CD4-positive, alpha-beta T cell (primary cell): ENCODE measurements around the gene CLCN3. TPM values are rescaled to one million over a fixed set of nuclear protein-coding genes. Genes with fewer than 3 reads are reported as not detected.
"Not testable (repeated sequence)": the region's sequence is repeated elsewhere in the genome, so short reads cannot be mapped to it uniquely, and the experiment has no call there.

Experiments
- ATAC-seq: fragments of 200-7000 bp; cut with Tn5 transposase; one replicate; pipeline ENCODE4 v1.10.0; 2022; ENCODE audit warnings: mild to moderate bottlenecking; ENCODE audit not compliant: poor library complexity
- CTCF ChIA-PET: fragments of 350-600 bp; sonication (Branson Sonifier 250); formaldehyde crosslinking; loops from one replicate; lab custom pipeline; 2021; ENCODE audit warnings: antibody characterized with exemption, inconsistent platforms; lab: Charles Lee
- POLR2A ChIA-PET: fragments of 350-600 bp; sonication (Branson Sonifier 250); formaldehyde crosslinking; loops from one replicate; lab custom pipeline; 2021; ENCODE audit warnings: antibody characterized with exemption, inconsistent platforms; lab: Charles Lee
- DNase-seq, 14 experiments: peaks; one replicate each; pipeline ENCODE4 v3.0.0-alpha.2; 2013 to 2020; ENCODE audit warnings: mixed read lengths in 2 of 14
- H3K27ac ChIP-seq, 2 donors: one replicate each; pipeline versions ENCODE4 v1.5.1 to v1.7.0; 2013; ENCODE audit warnings: low read length in 2 of 2, low read depth in 1 of 2, mild to moderate bottlenecking in 1 of 2
- H3K27me3 ChIP-seq, 2 experiments: 1 replicate in 1 of 2; 2 replicates in 1 of 2; pipeline versions ENCODE4 v1.6.1 to v1.7.0; 2013; ENCODE audit warnings: low read length in 2 of 2, control low read depth in 1 of 2, mild to moderate bottlenecking in 1 of 2, moderate library complexity in 1 of 2; ENCODE audit not compliant: insufficient read depth in 2 of 2, control insufficient read depth in 1 of 2
- H3K36me3 ChIP-seq: one replicate; pipeline ENCODE4 v1.6.1; 2013; ENCODE audit warnings: low read length, control low read depth; ENCODE audit not compliant: insufficient read depth
- H3K4me1 ChIP-seq: one replicate; pipeline ENCODE4 v1.6.1; 2013; ENCODE audit warnings: low read length, control low read depth; ENCODE audit not compliant: insufficient read depth
- H3K4me3 ChIP-seq: one replicate; pipeline ENCODE4 v1.5.1; 2013; ENCODE audit warnings: mild to moderate bottlenecking, low read length, moderate library complexity
- H3K9me3 ChIP-seq, 2 experiments: 1 replicate in 1 of 2; 2 replicates in 1 of 2; pipeline versions ENCODE4 v1.6.1 to v1.7.0; 2013; ENCODE audit warnings: low read length in 2 of 2, mild to moderate bottlenecking in 2 of 2, control low read depth in 1 of 2, moderate library complexity in 1 of 2; ENCODE audit not compliant: control insufficient read depth in 1 of 2, insufficient read depth in 1 of 2
- H3K27ac Mint-ChIP-seq: one replicate; pipeline ENCODE4 v1.8.0; 2020; ENCODE audit warnings: mixed read lengths
- H3K27me3 Mint-ChIP-seq: one replicate; pipeline ENCODE4 v1.8.0; 2021; ENCODE audit warnings: mixed read lengths
- H3K36me3 Mint-ChIP-seq: one replicate; pipeline ENCODE4 v1.8.0; 2021; ENCODE audit warnings: low read depth, mixed read lengths
- H3K4me1 Mint-ChIP-seq: one replicate; pipeline ENCODE4 v1.8.0; 2021; ENCODE audit warnings: low read depth, mixed read lengths
- H3K4me3 Mint-ChIP-seq: one replicate; pipeline ENCODE4 v1.8.0; 2020; ENCODE audit warnings: mild to moderate bottlenecking, mixed read lengths
- H3K9me3 Mint-ChIP-seq: one replicate; pipeline ENCODE4 v1.8.0; 2020; ENCODE audit warnings: mixed read lengths
- intact Hi-C, 2 experiments: fragments of 100-400 bp; cut with DNase I in 1 of 2; cut with micrococcal nuclease in 1 of 2; formaldehyde crosslinking; loops; one replicate each; pipeline versions ENCODE4 v1.15.1 to v1.9.0; 2023 to 2025; cut with DNase I, micrococcal nuclease
- polyA plus RNA-seq, 2 donors: library from polyadenylated mRNA; unstranded; fragments of 120-200 nt; gene quantifications; one replicate each; pipeline ENCODE4 v1.2.1, GENCODE V29; 2013
- total RNA-seq, 174 experiments: library from RNA in 2 of 174; stranded (reverse) in 2 of 174; gene quantifications; one replicate each; pipeline ENCODE4 v1.2.3 and lab custom pipeline; 2021 to 2026
- TF ChIP-seq, protein P1 (sequence below): fragments of 200-600 bp; IDR thresholded peaks from one replicate; pipeline ENCODE4 v1.8.0; 2022; ENCODE audit warnings: antibody characterized with exemption, mild to moderate bottlenecking

Gene CLCN3
- total RNA-seq (1 to 10 TPM; 9.0 to 9.2 TPM), total RNA-seq (lab: John Stamatoyannopoulos, UW) (27.2 to 195 (median 74.0) reads per million in 172 experiments)
- 17.8 TPM for polyA plus RNA-seq (2013, experiment 1 of 2)
- 16.8 TPM for polyA plus RNA-seq (2013, experiment 2 of 2)

DNA sequence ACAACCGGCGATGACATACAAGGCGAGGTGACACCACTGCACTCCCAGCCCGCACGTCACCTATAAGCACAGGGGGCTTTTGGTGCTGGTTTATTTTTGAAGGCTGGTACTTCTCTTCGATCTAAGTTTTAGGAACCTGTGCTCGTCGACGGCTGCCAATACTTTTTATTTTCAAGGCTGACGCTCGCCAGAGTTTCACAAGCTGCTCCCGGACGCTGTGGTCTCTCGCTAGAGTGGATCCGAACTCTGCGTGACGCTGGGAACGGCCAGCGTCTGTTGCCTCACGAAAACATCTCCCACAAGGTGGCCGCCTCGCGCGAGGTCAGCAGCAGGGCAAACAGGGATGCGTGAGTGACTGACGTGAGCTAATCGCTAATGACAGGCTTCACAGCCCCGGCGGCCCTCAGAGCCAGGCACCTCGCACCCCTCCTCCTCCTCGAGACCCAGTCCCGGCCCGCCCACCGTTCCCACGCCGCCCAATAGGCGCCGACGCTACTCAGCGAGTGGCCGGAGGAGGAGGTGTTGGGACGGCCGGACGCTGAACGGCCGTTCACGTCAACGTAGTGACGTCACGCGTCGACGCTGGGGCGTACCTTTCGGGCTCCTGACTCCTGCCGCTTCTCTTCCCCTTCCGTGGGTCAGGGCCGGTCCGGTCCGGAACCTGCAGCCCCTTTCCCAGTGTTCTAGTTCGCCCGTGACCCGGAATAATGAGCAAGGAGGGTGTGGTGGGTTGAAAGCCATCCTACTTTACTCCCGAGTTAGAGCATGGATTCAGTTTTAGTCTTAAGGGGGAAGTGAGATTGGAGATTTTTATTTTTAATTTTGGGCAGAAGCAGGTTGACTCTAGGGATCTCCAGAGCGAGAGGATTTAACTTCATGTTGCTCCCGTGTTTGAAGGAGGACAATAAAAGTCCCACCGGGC lies at the start of gene CLCN3:
TSS of gene CLCN3 (plus strand) at position 621 of the 922 bp plus-strand sequence. CDS start 15,351 bp downstream, outside the sequence.
- Histone ChIP-seq H3K9me3 (no peaks in the 10 kb centered on the region), H3K4me3 (peak within 1 kb of the TSS; percentile 91), H3K36me3 (no peaks in the 10 kb centered on the region), H3K4me1 (peaks cover 19% of the 10 kb centered on the region), H3K27me3 (no peaks in the 10 kb centered on the region), H3K27ac (peak within 1 kb of the TSS; percentile 94 to 96)
- DNase-seq (peak; percentile 72 to 94 (median 87)), ATAC-seq (peak; percentile 65)
- TF ChIP-seq, protein P1, sequence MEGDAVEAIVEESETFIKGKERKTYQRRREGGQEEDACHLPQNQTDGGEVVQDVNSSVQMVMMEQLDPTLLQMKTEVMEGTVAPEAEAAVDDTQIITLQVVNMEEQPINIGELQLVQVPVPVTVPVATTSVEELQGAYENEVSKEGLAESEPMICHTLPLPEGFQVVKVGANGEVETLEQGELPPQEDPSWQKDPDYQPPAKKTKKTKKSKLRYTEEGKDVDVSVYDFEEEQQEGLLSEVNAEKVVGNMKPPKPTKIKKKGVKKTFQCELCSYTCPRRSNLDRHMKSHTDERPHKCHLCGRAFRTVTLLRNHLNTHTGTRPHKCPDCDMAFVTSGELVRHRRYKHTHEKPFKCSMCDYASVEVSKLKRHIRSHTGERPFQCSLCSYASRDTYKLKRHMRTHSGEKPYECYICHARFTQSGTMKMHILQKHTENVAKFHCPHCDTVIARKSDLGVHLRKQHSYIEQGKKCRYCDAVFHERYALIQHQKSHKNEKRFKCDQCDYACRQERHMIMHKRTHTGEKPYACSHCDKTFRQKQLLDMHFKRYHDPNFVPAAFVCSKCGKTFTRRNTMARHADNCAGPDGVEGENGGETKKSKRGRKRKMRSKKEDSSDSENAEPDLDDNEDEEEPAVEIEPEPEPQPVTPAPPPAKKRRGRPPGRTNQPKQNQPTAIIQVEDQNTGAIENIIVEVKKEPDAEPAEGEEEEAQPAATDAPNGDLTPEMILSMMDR = no peak
- Mint-ChIP-seq H3K27ac (peak within 1 kb of the TSS; percentile 98), H3K4me3 (peak within 1 kb of the TSS; percentile 98), H3K4me1 (peaks cover 74% of the 10 kb centered on the region), H3K27me3 (no peaks in the 10 kb centered on the region), H3K9me3 (no peaks in the 10 kb centered on the region), H3K36me3 (peaks cover 17% of the 10 kb centered on the region)
- intact Hi-C loops = loop anchor here (1.0 to 10.0 kb wide), 4 partner anchors 40 to 1305 kb away; partner anchors contain the start of gene DDX60 (in 1 of the 2)
- ChIA-PET CTCF (interaction anchor here (0.9 to 3.9 kb wide), 2 partner anchors 36 to 40 kb away, joined by 6 to 20 read pairs; no protein-coding TSS in a partner anchor), POLR2A (interaction anchor here (0.7 to 2.8 kb wide), 7 partner anchors 9 to 610 kb away, joined by 3 to 19 read pairs (median 9); partner anchors contain the start of genes CBR4, MFAP3L and NEK1)

DNA sequence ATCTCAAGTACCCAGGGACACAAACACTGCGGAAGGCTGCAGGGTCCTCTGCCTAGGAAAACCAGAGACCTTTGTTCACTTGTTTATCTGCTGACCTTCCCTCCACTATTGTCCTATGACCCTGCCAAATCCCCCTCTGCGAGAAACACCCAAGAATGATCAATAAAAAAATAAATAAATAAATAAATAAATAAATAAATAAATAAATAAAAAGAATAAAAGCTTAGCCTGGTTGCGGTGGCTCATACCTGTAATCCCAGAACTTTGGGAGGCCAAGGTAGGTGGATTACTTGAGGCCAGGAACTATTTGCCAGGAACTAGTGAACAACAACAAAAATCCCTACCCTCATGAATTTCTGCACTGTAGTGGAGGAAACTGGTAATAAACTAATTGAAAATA lies 49.4 kb upstream of the CLCN3 start:
- H3K36me3 ChIP-seq = peaks cover 16% of the 10 kb centered on the region
- POLR2A ChIA-PET, H3K27me3 ChIP-seq, DNase-seq, ATAC-seq, H3K27ac ChIP-seq, H3K4me3 Mint-ChIP-seq, H3K27ac Mint-ChIP-seq, H3K27me3 Mint-ChIP-seq, CTCF ChIA-PET, H3K9me3 Mint-ChIP-seq, H3K4me1 ChIP-seq, H3K4me3 ChIP-seq, H3K9me3 ChIP-seq, H3K4me1 Mint-ChIP-seq, intact Hi-C loops: not testable (repeated sequence)
- H3K36me3 Mint-ChIP-seq = peaks cover 55% of the 10 kb centered on the region

DNA sequence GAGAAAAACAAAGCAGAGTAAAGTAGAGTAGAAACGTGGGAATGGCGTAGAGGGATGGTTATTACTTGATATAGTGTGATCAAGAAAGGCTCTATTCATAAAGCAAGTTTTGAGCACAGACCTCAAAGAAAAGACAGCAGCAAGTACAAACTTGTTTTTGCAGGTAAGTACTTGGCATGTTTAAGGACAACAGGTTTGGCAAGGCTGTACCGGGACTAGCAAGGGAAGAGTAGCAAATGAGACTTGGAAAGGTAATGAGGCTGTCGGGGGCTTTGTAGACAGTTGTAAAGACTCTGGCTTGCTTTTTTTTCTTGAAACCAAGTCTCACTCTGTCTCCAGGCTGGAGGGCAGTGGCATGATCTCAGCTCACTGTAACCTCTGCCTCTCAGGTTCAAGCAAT lies 48.9 kb upstream of the CLCN3 start:
- no peaks in the 10 kb centered on the region for H3K27me3 ChIP-seq
- no peaks in the 10 kb centered on the region for H3K4me1 ChIP-seq
- Mint-ChIP-seq H3K4me1 (peaks cover 2% of the 10 kb centered on the region), H3K27me3 (no peaks in the 10 kb centered on the region), H3K36me3 (peaks cover 58% of the 10 kb centered on the region), H3K27ac (no peak overlapping the region), H3K4me3 (no peak overlapping the region), H3K9me3 (no peaks in the 10 kb centered on the region)
- intact Hi-C loops = no loop called here
- no peak overlapping the region for H3K4me3 ChIP-seq
- CTCF ChIA-PET = no interaction called here
- no peak overlapping the region for H3K27ac ChIP-seq
- TF ChIP-seq, protein P1 = no peak
- no peaks in the 10 kb centered on the region for H3K9me3 ChIP-seq
- peaks cover 20% of the 10 kb centered on the region for H3K36me3 ChIP-seq
- ATAC-seq = no peak
- no peak for DNase-seq
- POLR2A ChIA-PET = no interaction called here
